ENCODE measurements around the gene SMC5.

SMC5 gene

GRCh38 chr9:70340572-70340971, 81.8 kb downstream of the SMC5 start:
- no peak for DNase-seq (ENCODE audit: extremely low read depth, low read depth)
- no peak overlapping the region for H3K4me3 ChIP-seq (replicated peaks; ENCODE audit: low read depth, low read length)
- TF ChIP-seq, protein P1, sequence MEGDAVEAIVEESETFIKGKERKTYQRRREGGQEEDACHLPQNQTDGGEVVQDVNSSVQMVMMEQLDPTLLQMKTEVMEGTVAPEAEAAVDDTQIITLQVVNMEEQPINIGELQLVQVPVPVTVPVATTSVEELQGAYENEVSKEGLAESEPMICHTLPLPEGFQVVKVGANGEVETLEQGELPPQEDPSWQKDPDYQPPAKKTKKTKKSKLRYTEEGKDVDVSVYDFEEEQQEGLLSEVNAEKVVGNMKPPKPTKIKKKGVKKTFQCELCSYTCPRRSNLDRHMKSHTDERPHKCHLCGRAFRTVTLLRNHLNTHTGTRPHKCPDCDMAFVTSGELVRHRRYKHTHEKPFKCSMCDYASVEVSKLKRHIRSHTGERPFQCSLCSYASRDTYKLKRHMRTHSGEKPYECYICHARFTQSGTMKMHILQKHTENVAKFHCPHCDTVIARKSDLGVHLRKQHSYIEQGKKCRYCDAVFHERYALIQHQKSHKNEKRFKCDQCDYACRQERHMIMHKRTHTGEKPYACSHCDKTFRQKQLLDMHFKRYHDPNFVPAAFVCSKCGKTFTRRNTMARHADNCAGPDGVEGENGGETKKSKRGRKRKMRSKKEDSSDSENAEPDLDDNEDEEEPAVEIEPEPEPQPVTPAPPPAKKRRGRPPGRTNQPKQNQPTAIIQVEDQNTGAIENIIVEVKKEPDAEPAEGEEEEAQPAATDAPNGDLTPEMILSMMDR (IDR thresholded peaks at IDR 0.05; ENCODE audit: low read depth, low read length, missing control alignments), result no peak

DNA sequence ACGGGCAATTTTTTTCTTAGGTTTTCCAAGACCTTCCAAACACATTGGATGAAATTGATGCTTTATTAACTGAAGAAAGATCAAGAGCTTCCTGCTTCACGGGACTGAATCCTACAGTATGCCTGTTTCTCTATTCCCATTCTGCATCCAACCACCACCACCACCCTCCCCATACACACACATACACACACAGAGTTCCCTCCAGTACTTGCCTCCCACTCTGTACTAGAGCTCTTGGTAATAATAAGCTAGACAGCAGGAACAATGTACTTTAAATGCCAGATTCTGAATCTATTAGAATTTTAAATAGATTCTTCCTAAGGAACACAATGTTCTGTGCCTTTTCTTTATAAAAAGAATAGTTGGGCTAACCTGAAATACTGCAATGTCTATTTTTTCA, 88.3 kb downstream of the SMC5 start:
- TF ChIP-seq, protein P1 (IDR thresholded peaks at IDR 0.05; ENCODE audit: low read depth, low read length, missing control alignments), result no peak
- DNase-seq (ENCODE audit: extremely low read depth, low read depth), result no peak
- H3K4me3 ChIP-seq (replicated peaks; ENCODE audit: low read depth, low read length), result no peak overlapping the region

- peak; percentile 9 for DNase-seq (ENCODE audit: extremely low read depth, low read depth)
- TF ChIP-seq, protein P1 (IDR thresholded peaks at IDR 0.05; ENCODE audit: low read depth, low read length, missing control alignments), result no peak
- H3K4me3 ChIP-seq (replicated peaks; ENCODE audit: low read depth, low read length), result no peak overlapping the region
These were observed 93.6 kb downstream of the SMC5 start for GRCh38 chr9:70352356-70352755.

DNA sequence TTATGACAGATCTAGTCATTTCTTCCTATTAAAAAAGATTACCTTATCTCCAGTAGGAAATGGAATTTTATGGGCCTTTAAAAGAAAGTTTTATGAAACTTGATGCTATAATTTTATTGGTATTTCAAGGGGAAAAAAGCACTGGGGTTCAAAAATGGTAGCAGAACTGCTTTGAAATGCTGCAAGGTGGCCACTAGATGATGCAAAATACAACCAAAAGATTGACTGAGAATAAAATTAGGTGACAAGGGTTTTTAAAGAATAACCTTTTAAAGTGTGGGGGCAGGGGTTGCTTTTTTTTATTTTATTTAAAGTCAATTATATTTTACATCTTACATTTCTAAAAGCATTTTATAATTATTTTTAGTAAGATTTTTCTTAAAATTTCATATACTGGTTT, 94.0 kb downstream of the SMC5 start:
- TF ChIP-seq, protein P1 (IDR thresholded peaks at IDR 0.05; ENCODE audit: low read depth, low read length, missing control alignments), result peak; percentile 36
- DNase-seq (ENCODE audit: extremely low read depth, low read depth), result no peak
- no peak overlapping the region for H3K4me3 ChIP-seq (replicated peaks; ENCODE audit: low read depth, low read length)

GRCh38 chr9:70355801-70356200, 97.0 kb downstream of the SMC5 start:
- no peak for DNase-seq (ENCODE audit: extremely low read depth, low read depth)
- TF ChIP-seq, protein P1 (IDR thresholded peaks at IDR 0.05; ENCODE audit: low read depth, low read length, missing control alignments), result no peak
- no peak overlapping the region for H3K4me3 ChIP-seq (replicated peaks; ENCODE audit: low read depth, low read length)

DNA sequence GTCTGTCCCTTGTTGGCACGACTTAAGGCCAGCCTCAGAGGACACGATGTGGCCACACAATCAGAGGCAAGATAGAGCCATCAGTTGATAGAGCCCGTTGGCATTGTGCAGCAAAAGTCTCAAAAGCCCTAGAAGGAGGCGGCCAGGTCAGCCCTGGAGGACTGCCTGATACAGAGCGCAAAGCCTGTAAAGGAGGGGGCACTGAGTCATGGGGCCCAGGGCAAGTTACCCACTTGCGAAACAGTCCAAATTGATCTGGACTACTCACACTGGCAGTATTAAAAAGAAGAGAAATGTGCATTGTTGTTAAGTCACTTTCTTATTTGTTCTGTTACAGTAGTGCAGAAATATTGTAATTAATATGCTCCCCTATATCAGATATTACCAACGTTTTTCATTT, 104.2 kb downstream of the SMC5 start:
- DNase-seq (ENCODE audit: extremely low read depth, low read depth), result no peak
- TF ChIP-seq, protein P1 (IDR thresholded peaks at IDR 0.05; ENCODE audit: low read depth, low read length, missing control alignments), result no peak
- H3K4me3 ChIP-seq (replicated peaks; ENCODE audit: low read depth, low read length), result no peak overlapping the region

DNA sequence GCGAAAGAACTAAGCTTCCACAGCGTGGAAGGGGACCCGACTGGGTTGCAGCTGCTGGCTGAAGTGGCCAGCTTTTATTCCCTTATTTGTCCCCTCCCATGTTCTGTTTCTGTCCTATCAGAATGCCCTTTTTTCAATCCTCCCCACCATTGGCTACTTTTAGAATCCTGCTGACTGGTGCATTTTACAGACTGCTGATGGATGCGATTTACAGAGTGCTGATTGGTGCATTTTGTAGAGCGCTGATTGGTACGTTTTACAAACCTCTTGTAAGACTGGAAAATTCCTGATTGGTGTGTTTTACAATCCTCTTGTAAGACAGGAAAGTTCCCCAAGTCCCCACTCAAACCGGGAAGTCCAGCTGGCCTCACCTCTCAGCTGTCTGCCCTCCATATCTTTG, 105.0 kb downstream of the SMC5 start:
- no peak for DNase-seq (ENCODE audit: extremely low read depth, low read depth)
- H3K4me3 ChIP-seq (replicated peaks; ENCODE audit: low read depth, low read length), result no peak overlapping the region
- TF ChIP-seq, protein P1 (IDR thresholded peaks at IDR 0.05; ENCODE audit: low read depth, low read length, missing control alignments), result no peak

Measured in HFF-Myc (cell line).